GM19468 (cell line): Measurements from ENCODE around the gene STK32B.
"Not testable (repeated sequence)": the region's sequence is repeated elsewhere in the genome, so short reads cannot be mapped to it uniquely, and the experiment has no call there.

Source experiments
- ATAC-seq: cut with Tn5 transposase; IDR thresholded peaks from one replicate; pipeline ENCODE4 v1.9.1; 2021; ENCODE audit warnings: mild to moderate bottlenecking, moderate library complexity, moderate number of reproducible peaks; ENCODE audit not compliant: unreplicated experiment; ENCODE audit errors: extremely low read depth

The STK32B gene

GRCh38 chr4:5146248-5146647, 95.0 kb downstream of the STK32B start:
- no peak for ATAC-seq

GRCh38 chr4:5152521-5152920, 101.2 kb downstream of the STK32B start:
- ATAC-seq: no peak

GRCh38 chr4:5156682-5157081, 105.4 kb downstream of the STK32B start:
- no peak for ATAC-seq

GRCh38 chr4:5157791-5158770, 106.8 kb downstream of the STK32B start:
- ATAC-seq: no peak

- no peak for ATAC-seq
Measured at GRCh38 chr4:5158825-5159224, 107.5 kb downstream of the STK32B start.

GRCh38 chr4:5160668-5161067, 109.4 kb downstream of the STK32B start:
- ATAC-seq: no peak

- ATAC-seq: no peak
Measured at GRCh38 chr4:5162909-5163508, 111.7 kb downstream of the STK32B start.

GRCh38 chr4:5164221-5164912, 113.1 kb downstream of the STK32B start:
- ATAC-seq: no peak

GRCh38 chr4:5165420-5166369, 114.4 kb downstream of the STK32B start:
- no peak for ATAC-seq

- ATAC-seq: no peak
Measured at GRCh38 chr4:5166377-5166776, 115.1 kb downstream of the STK32B start.

- no peak for ATAC-seq
Measured at GRCh38 chr4:5168891-5169290, 117.6 kb downstream of the STK32B start.

GRCh38 chr4:5175836-5176235, 124.6 kb downstream of the STK32B start:
- ATAC-seq: not testable (repeated sequence)

- no peak for ATAC-seq
Measured at GRCh38 chr4:5184606-5185005, 133.3 kb downstream of the STK32B start.

- ATAC-seq: no peak
Measured at GRCh38 chr4:5185551-5185950, 134.3 kb downstream of the STK32B start.

- no peak for ATAC-seq
Measured at GRCh38 chr4:5186271-5187064, 135.2 kb downstream of the STK32B start.

GRCh38 chr4:5188130-5188529, 136.8 kb downstream of the STK32B start:
- ATAC-seq: no peak

- ATAC-seq: no peak
Measured at GRCh38 chr4:5191831-5192230, 140.6 kb downstream of the STK32B start.

- no peak for ATAC-seq
Measured at GRCh38 chr4:5192271-5192670, 141.0 kb downstream of the STK32B start.

GRCh38 chr4:5192678-5193077, 141.4 kb downstream of the STK32B start:
- ATAC-seq: no peak
